Mesendoderm (in vitro differentiated cells): ENCODE measurements around the gene RALA.

Experiments
- DNase-seq: peaks from one replicate; pipeline ENCODE4 v3.0.0; 2013
- H2AK5ac ChIP-seq: 2 replicates; pipeline ENCODE4 v1.6.1; 2013; ENCODE audit warnings: low read length, inconsistent platforms
- H2BK120ac ChIP-seq: 2 replicates; pipeline ENCODE4 v1.6.1; 2013; ENCODE audit warnings: low read depth, mild to moderate bottlenecking, low read length, moderate library complexity, mixed read lengths
- H2BK15ac ChIP-seq: replicated peaks from 2 replicates; pipeline ENCODE4 v1.6.1; 2013; ENCODE audit warnings: low read depth, mild to moderate bottlenecking, moderate library complexity
- H2BK5ac ChIP-seq: 2 replicates; pipeline ENCODE4 v1.6.1; 2013; ENCODE audit warnings: low read length, inconsistent platforms
- H3K18ac ChIP-seq: 2 replicates; pipeline ENCODE4 v1.6.1; 2013; ENCODE audit warnings: mild to moderate bottlenecking, low read length, mixed read lengths
- H3K23ac ChIP-seq: one replicate; pipeline ENCODE4 v1.6.1; 2013; ENCODE audit warnings: low read length
- H3K27ac ChIP-seq: 2 replicates; pipeline ENCODE4 v1.5.1; 2013; ENCODE audit warnings: low read depth, mild to moderate bottlenecking, inconsistent platforms, low read length, moderate library complexity
- H3K27me3 ChIP-seq: 2 replicates; pipeline ENCODE4 v1.6.1; 2013; ENCODE audit warnings: low read length, control low read depth, mild to moderate bottlenecking, inconsistent platforms; ENCODE audit not compliant: insufficient read depth, poor library complexity
- H3K36me3 ChIP-seq: 2 replicates; pipeline ENCODE4 v1.6.1; 2013; ENCODE audit warnings: low read length, inconsistent platforms; ENCODE audit not compliant: control insufficient read depth, insufficient read depth
- H3K4ac ChIP-seq: one replicate; pipeline ENCODE4 v1.6.1; 2013; ENCODE audit warnings: low read depth, mild to moderate bottlenecking, low read length, moderate library complexity
- H3K4me1 ChIP-seq: 2 replicates; pipeline ENCODE4 v1.6.1; 2013; ENCODE audit warnings: low read depth, low read length, inconsistent platforms; ENCODE audit not compliant: control insufficient read depth
- H3K4me2 ChIP-seq: 2 replicates; pipeline ENCODE4 v1.6.1; 2013; ENCODE audit warnings: low read length
- H3K4me3 ChIP-seq: 2 replicates; pipeline ENCODE4 v1.5.1; 2013; ENCODE audit warnings: mild to moderate bottlenecking, low read length
- H3K56ac ChIP-seq: one replicate; pipeline ENCODE4 v1.6.1; 2013; ENCODE audit warnings: low read length
- H3K79me1 ChIP-seq: 2 replicates; pipeline ENCODE4 v1.6.1; 2013; ENCODE audit warnings: low read length, inconsistent platforms
- H3K79me2 ChIP-seq: 2 replicates; pipeline ENCODE4 v1.6.1; 2013; ENCODE audit warnings: mild to moderate bottlenecking, low read length; ENCODE audit not compliant: control insufficient read depth, insufficient read depth
- H3K9ac ChIP-seq: 2 replicates; pipeline ENCODE4 v1.6.1; 2013; ENCODE audit warnings: low read length, inconsistent platforms
- H4K5ac ChIP-seq: one replicate; pipeline ENCODE4 v1.6.1; 2013; ENCODE audit warnings: low read length
- H4K8ac ChIP-seq: one replicate; pipeline ENCODE4 v1.6.1; 2013; ENCODE audit warnings: low read depth, mild to moderate bottlenecking, control low read depth, low read length, moderate library complexity
- WGBS: extraction: QIAGEN DNeasy Blood & Tissue Kit; methylation state at CpG from one replicate; pipeline ENCODE4 v1.1.7; 2013; ENCODE audit warnings: low lambda C conversion rate, missing lambda C conversion rate; ENCODE audit not compliant: insufficient coverage; ENCODE audit errors: extremely low coverage; 5-methylcytosine and 5-hydroxymethylcytosine counted together

Gene RALA

DNA sequence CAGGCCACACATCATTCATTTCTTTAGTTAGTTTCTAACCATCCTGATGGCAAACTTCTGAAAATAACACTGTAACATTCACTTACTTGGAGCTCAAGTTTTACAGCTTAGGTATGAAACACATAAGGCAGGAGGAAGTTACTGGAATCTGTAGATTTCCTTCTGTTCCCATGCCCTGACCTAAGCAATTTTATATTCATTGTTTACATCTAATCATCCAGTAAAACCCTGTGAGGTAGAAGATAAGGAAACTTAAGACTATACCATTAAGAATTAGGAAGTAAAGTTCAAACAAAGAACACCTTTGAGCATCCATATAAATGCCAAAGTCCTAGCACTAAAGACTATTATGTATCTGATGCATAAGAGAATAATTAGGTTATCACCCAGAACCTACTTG, 19.5 kb downstream of the RALA start:
- Histone ChIP-seq H3K79me2 (peaks cover 38% of the 10 kb centered on the region), H3K9ac (no peak overlapping the region), H3K4ac (no peak overlapping the region), H3K79me1 (peaks cover 19% of the 10 kb centered on the region), H3K18ac (no peak overlapping the region), H3K36me3 (no peaks in the 10 kb centered on the region), H3K27me3 (no peaks in the 10 kb centered on the region), H3K56ac (no peak overlapping the region), H2AK5ac (no peak overlapping the region), H2BK5ac (no peak overlapping the region), H3K4me3 (no peak overlapping the region), H3K4me1 (peaks cover 7% of the 10 kb centered on the region), H3K23ac (no peak overlapping the region), H2BK120ac (no peak overlapping the region), H3K27ac (no peak overlapping the region), H2BK15ac (no peak overlapping the region), H3K4me2 (no peak overlapping the region), H4K5ac (no peak overlapping the region), H4K8ac (no peak overlapping the region)
- DNase-seq = no peak

DNA sequence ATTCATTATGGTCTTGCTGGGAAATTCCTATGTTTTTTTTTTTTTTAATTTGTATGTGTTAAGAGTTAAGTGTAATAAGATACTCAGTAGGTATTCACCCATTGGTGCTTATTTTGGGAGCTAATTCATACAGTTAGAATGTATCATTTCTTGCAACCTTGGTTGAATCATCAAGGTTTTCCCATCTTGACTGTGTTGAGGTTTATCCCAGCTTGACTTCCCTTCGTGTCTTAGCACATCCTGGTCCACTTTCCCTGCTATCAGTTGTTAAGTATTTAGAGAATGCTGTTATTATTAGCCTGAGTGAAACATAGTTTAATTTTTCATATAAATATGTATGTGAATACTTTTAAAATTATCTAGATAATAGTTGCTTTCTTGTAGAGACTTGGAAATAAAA, 20.8 kb downstream of the RALA start:
- H2BK120ac ChIP-seq = no peak overlapping the region
- H3K18ac ChIP-seq = no peak overlapping the region
- peak; percentile 32 for DNase-seq
- peaks cover 16% of the 10 kb centered on the region for H3K79me1 ChIP-seq
- no peak overlapping the region for H2BK5ac ChIP-seq
- H3K4me2 ChIP-seq = no peak overlapping the region
- H3K79me2 ChIP-seq = peaks cover 32% of the 10 kb centered on the region
- no peaks in the 10 kb centered on the region for H3K27me3 ChIP-seq
- no peak overlapping the region for H3K23ac ChIP-seq
- H4K8ac ChIP-seq = no peak overlapping the region
- H3K9ac ChIP-seq = no peak overlapping the region
- H3K36me3 ChIP-seq = no peaks in the 10 kb centered on the region
- H3K4me3 ChIP-seq = no peak overlapping the region
- H4K5ac ChIP-seq = no peak overlapping the region
- H3K4ac ChIP-seq = no peak overlapping the region
- no peak overlapping the region for H2AK5ac ChIP-seq
- H3K56ac ChIP-seq = no peak overlapping the region
- H3K4me1 ChIP-seq = peaks cover 7% of the 10 kb centered on the region
- WGBS = no CpG with 5 or more reads among the region's 1 CpG
- H3K27ac ChIP-seq = no peak overlapping the region
- H2BK15ac ChIP-seq = no peak overlapping the region

DNA sequence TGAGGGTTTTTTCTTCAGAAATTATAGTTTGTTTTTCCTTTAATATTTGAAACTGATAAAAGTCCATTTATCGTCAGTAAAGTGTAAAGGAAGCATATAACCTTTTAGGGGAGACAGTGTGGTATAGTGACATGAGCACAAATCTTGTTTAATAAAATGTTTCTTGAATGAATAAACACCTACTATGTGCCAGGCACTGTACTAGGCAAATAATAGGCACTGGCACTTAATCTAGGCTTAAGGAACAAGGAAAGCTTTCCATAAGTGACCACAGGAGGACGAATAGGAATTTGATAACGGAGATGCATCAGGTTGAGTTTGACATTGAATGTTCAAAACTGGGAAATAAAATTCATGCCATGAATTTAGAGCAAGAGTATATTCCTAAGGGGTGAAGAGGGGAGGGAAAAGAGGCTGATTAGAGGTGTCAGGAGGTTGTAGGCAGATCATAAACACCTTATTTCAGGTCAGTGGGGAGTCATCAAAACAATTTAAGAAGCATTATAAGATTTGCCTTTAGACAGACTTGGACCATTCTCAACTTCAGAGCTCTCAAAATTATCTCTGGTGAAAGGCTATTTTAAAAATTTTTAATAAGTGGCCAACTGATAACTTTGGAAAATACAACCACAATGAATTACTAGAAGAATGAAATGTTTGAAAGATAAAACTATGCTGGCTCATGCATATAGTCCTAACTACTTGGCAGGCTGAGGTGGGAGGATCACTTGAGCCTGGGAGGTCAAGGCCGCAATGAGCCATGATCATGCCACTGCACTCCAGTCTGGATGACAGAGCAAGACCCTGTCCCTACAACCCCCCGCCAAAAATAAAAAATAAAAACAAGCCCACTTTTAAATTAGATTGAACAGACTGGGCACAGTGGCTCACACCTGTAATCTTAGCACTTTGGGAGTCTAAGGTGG, 22.4 kb downstream of the RALA start:
- Histone ChIP-seq H3K4me2 (no peak overlapping the region), H3K27ac (no peak overlapping the region), H3K4me3 (no peak overlapping the region), H4K5ac (no peak overlapping the region), H3K27me3 (no peaks in the 10 kb centered on the region), H3K36me3 (no peaks in the 10 kb centered on the region), H4K8ac (no peak overlapping the region), H2BK5ac (no peak overlapping the region), H3K4me1 (peaks cover 5% of the 10 kb centered on the region), H3K18ac (no peak overlapping the region), H3K9ac (no peak overlapping the region), H2BK15ac (no peak overlapping the region), H3K79me2 (peaks cover 24% of the 10 kb centered on the region), H3K4ac (no peak overlapping the region), H3K79me1 (peaks cover 12% of the 10 kb centered on the region), H3K23ac (no peak overlapping the region), H2AK5ac (no peak overlapping the region), H2BK120ac (no peak overlapping the region), H3K56ac (no peak overlapping the region)
- DNase-seq = no peak
- WGBS = no CpG with 5 or more reads among the region's 5 CpGs

DNA sequence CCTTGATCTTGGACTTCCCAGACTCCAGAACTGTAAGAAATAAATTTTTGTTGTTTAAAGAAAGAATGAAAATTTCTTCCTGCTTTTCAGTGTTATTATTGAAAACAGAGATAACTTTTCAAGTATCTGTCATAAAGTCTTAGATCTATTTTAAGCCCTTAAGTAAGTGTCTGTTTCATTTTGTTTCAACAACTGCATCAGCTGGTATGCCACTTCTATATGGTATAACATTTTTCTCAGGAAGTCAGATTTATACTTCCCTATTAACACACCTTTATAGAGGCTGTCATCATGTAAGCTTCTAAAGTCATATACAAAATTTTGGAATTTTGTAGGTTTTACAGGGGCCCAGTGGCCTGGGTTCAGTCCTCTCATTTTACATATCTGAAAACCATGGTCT, 24.4 kb downstream of the RALA start:
- Histone ChIP-seq H3K4me1 (no peaks in the 10 kb centered on the region), H3K56ac (no peak overlapping the region), H3K27me3 (no peaks in the 10 kb centered on the region), H3K18ac (no peak overlapping the region), H3K79me1 (peaks cover 13% of the 10 kb centered on the region), H3K4me3 (no peak overlapping the region), H3K79me2 (peaks cover 24% of the 10 kb centered on the region), H2BK5ac (no peak overlapping the region), H3K4ac (no peak overlapping the region), H3K27ac (no peak overlapping the region), H3K9ac (no peak overlapping the region), H4K8ac (no peak overlapping the region), H3K23ac (no peak overlapping the region), H2AK5ac (no peak overlapping the region), H4K5ac (no peak overlapping the region), H3K4me2 (no peak overlapping the region), H3K36me3 (no peaks in the 10 kb centered on the region), H2BK120ac (no peak overlapping the region), H2BK15ac (no peak overlapping the region)
- no peak for DNase-seq

DNA sequence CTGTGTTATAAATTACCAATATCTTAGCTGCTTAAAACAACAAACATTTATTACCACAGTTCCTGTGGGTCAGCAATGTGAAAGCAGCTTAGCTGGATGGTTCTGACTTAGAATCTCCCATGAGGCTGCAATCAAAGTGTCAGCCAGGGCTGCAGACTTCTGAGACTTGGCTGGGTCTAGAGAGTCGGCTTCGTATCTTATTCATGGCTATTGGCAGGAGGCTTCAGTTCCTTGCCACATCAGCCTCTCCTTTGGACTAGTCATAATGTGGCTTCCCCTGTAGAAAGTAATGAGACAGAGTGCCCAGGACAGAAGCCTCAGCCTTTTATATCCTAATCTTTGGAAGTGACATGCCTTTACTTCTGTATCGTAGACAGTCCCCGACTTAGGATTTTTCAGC, 27.3 kb downstream of the RALA start:
- H3K4me3 ChIP-seq = no peak overlapping the region
- H3K56ac ChIP-seq = no peak overlapping the region
- no peak overlapping the region for H3K18ac ChIP-seq
- H3K4me1 ChIP-seq = no peaks in the 10 kb centered on the region
- peaks cover 20% of the 10 kb centered on the region for H3K79me2 ChIP-seq
- no peaks in the 10 kb centered on the region for H3K36me3 ChIP-seq
- WGBS = no CpG with 5 or more reads among the region's 4 CpGs
- H3K23ac ChIP-seq = no peak overlapping the region
- no peak overlapping the region for H3K9ac ChIP-seq
- H4K5ac ChIP-seq = no peak overlapping the region
- no peak overlapping the region for H2BK15ac ChIP-seq
- H3K79me1 ChIP-seq = peaks cover 15% of the 10 kb centered on the region
- no peak overlapping the region for H3K27ac ChIP-seq
- H3K4ac ChIP-seq = no peak overlapping the region
- no peak overlapping the region for H2BK120ac ChIP-seq
- no peak overlapping the region for H2BK5ac ChIP-seq
- no peak overlapping the region for H3K4me2 ChIP-seq
- H2AK5ac ChIP-seq = no peak overlapping the region
- H3K27me3 ChIP-seq = no peaks in the 10 kb centered on the region
- H4K8ac ChIP-seq = no peak overlapping the region
- DNase-seq = no peak

DNA sequence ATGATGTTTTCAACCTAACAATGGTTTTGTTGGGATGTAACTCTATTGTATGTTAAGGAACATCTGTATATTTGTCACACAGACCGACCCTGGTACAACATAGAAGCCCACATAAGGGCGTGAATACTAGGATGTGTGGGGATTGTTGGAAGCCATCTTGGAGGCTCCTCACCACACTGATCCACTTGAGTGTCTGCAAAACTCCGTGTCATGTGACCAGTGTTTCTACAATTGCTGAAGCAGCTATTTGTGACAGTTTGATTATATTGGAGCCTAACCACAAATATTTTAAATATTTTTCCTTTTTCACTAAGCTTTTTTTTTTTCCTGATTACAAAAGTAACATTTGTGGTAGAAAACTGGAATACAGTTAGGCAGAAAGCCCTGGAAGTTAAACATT, 27.9 kb downstream of the RALA start:
- no peak for DNase-seq
- Histone ChIP-seq H3K56ac (no peak overlapping the region), H3K9ac (no peak overlapping the region), H3K36me3 (no peaks in the 10 kb centered on the region), H3K4me1 (no peaks in the 10 kb centered on the region), H3K4me2 (no peak overlapping the region), H3K27me3 (no peaks in the 10 kb centered on the region), H3K27ac (no peak overlapping the region), H3K79me2 (peaks cover 17% of the 10 kb centered on the region), H3K18ac (no peak overlapping the region), H3K4me3 (no peak overlapping the region), H2BK120ac (no peak overlapping the region), H3K23ac (no peak overlapping the region), H2BK15ac (no peak overlapping the region), H2AK5ac (no peak overlapping the region), H4K8ac (no peak overlapping the region), H3K79me1 (peaks cover 15% of the 10 kb centered on the region), H2BK5ac (no peak overlapping the region), H3K4ac (no peak overlapping the region), H4K5ac (no peak overlapping the region)
- no CpG with 5 or more reads among the region's 3 CpGs for WGBS
